CD4-positive, alpha-beta T cell treated with Interleukin-17A for 1 hour (primary cell): ENCODE measurements around the gene STARD5.
"Not testable (repeated sequence)": the region's sequence is repeated elsewhere in the genome, so short reads cannot be mapped to it uniquely, and the experiment has no call there.

ENCODE experiments used
- DNase-seq: peaks from one replicate; pipeline ENCODE4 v3.0.0-alpha.2; 2020

STARD5 gene, protein sequence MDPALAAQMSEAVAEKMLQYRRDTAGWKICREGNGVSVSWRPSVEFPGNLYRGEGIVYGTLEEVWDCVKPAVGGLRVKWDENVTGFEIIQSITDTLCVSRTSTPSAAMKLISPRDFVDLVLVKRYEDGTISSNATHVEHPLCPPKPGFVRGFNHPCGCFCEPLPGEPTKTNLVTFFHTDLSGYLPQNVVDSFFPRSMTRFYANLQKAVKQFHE

DNA sequence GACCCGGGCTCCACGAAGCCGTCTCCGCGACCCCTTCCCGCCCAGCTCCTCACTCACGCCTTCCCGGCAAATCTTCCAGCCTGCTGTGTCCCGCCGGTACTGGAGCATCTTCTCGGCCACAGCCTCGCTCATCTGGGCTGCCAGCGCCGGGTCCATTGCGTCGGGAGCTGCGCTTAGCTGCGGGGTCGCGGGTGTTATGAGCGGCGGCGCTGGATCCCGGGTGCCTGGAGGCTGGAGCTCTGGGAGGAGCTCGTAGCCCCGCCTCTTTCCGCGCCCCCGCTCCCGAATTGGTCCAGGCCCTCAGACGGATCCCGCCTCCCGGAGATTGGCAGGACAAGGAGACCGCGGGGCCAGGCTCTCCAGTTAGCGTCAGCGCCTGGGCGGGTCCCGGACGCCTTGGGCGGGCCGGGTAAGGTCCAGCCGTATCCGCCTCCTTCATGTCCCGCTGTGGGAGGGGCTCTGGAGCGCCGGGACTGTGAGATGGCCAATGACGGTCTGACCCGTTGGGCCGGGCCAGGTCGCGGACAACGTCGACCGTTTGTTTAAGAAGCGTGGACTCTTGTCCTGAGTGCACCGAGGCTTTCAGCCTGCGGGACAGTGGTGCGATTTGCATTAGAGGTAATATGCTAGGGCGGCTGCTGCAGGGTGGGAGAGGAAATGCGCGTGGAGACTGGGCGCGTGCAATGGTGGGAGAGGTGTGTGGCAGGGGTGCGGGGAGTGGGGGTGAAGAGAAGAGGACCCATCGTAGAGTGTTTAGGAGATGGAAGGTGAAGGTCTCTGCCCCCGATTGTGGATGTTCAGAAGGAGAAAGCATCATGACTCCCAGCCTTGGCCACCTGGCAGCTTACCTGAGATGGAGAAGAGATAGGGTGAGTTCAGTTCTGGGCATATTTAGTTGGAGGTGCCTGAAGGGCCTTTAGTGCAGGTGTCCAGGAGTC is at the start of gene STARD5:
TSS of gene STARD5 (minus strand) at position 198 of the 938 bp plus-strand sequence. CDS start at position 156, 42 bp downstream.
- peak; percentile 94 for DNase-seq

DNA sequence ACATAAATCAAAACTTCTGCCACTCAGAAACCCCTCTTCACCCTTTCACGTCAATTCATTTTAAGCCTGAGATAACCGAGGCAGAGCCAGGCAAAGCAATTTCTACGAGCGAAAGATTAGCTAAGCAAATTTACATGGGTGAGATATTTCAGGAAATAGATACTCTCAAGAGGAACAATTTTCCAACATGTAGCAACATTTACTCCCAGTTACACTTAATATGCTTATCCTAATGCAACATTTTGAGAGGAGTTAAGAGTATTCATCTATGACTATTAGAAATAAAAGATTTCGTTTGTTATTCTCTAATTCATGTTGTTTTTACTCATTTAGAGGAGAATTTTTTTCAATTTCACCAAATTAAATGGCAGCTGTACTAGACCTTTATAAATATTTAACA is 49.2 kb upstream of the STARD5 start:
- no peak for DNase-seq

DNA sequence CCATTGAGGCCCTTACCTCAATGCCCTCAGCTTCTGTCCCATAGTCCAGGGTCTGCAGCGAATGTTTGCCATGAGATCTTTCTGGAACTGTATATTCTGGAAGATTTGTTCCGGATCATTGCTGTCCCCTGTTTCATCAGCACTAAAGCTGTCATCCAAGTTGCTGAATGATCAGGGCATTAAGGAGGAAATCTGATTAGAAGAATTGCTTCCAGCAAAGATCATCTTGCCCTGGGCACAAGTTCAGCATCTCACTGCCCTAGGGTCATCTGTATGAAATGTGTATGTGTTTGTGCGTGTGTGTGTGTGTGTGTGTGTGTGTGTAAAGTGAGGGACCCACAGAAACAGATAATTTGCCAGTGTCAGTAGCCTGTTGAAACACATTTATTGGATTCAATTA is 48.6 kb upstream of the STARD5 start:
- no peak for DNase-seq

DNA sequence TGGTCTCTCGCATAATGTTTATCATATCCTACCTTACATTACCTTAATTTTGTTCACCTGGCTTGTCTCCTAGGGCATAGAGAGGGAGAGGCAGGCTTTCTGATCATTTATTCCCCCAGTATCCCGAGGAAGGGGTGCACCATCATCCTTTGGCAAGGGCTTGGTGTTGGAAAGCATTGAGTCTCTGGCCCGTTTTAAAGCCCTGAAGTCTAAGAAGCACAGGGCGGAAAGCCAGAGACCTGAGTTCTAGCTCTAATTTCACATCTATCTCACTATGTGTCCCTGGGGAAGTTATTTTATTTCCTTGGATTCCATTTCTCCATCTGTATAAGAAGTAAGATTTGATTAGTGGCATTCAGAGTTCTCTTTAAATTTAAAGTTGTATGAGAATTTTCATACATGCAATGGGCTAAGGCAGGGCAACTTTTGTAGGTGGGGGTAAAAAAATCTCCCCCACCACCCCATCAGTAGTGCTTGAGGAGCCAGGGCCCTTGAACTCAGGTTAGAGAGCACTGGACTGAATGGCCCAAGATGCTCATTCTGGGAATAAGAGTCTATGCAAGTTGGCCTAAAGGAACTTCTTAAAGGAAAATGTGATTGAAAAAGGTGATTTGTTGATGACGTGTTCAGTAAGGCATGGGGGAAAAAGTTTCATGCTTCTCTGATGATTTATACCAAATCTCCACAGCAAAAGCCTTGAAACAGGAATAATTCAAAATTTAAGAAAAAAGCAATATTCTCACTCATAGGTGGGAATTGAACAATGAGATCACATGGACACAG is 40.0 kb upstream of the STARD5 start:
- DNase-seq = no peak

DNA sequence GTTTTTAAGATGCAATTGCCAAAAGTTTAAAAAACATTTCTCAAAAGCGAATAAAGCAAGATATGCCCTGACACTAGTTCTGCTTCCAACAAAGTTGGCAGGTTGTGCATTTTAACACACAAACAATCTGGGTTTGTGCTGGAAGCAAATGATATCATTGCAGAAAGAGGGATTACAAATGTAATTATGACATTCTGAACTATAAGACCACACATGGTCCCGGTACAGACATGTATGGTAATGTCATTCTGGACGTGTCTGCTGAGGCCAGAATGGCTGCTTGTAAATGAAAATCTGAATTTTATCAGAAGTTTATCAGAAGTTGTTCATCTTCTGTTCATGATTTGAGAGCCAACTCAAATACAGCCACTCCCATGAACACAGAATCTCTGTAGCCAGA is 39.3 kb upstream of the STARD5 start:
- no peak for DNase-seq

DNA sequence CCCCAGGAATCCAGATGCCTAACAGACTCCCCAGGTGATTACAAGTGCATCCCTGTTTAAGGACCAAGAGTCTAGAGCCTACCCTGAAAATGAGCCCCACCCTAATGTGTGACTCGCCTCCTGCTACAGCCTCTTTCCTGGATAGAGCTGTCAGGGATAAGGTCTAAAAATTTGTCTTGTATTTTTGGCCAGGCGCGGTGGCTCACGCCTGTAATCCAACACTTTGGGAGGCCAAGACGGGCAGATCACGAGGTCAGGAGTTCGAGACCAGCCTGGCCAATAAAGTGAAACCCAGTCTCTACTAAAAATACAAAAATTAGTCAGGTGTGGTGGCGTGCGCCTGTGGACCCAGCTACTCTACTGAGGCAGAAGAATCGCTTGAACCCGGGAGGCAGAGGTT is 38.8 kb upstream of the STARD5 start:
- no peak for DNase-seq

DNA sequence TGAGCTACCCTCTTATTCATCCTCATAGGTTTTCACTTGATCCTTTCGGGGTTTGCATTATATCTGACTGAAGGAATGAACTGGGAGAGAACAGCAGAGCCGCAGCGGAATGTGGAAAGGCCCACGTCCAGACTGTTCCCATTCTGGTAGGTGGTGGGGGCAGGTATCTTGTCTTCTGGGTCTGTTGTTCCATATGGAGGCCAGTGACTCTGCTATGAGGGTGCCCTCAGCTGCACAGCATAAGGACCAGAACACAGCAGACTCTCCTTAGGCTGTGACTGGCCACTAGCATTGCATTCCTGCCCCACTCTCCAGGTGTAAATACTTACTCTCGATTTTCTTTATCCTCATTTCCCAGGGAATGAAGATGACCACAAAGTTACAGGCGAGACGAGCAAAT is 38.0 kb upstream of the STARD5 start:
- no peak for DNase-seq

DNA sequence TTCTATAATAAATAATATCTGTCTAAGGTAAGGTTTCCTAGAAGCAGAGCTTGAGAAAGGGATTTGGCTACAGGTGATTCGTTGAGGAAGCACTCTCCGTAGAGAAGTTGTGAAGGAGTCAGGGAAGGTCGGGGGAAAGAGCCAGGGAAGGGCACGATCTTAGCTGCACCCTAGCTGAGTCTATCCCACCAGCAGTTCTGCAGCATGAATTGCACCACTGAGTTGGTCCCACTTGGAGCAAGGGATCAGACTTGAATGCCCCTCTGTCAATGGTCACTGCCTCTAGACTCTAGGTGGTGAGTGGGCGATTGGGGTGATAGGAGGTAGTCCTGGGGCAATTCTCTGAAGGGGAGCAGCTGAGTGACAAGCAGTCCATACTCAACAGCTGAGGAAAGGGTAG is 36.5 kb upstream of the STARD5 start:
- no peak for DNase-seq

DNA sequence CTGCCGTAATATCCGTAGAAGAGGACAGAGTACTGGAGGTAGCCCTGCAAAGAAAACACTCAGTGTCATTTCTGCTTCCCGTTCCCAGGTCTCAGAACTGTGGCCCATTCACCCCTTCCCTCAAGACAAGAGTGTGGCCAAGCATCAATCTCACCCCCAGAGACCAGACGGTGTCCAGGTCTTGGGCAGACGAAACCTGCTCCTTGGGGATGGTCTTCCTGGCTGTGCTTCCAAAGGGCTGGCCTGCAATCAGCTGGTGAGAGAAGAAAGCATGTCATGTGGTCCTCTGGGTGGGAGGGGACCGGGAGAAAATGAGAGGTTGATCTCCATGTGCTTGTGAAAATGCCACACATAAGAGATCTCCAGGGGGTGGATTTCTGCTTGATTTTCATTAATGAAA is 34.3 kb upstream of the STARD5 start:
- DNase-seq = no peak

DNA sequence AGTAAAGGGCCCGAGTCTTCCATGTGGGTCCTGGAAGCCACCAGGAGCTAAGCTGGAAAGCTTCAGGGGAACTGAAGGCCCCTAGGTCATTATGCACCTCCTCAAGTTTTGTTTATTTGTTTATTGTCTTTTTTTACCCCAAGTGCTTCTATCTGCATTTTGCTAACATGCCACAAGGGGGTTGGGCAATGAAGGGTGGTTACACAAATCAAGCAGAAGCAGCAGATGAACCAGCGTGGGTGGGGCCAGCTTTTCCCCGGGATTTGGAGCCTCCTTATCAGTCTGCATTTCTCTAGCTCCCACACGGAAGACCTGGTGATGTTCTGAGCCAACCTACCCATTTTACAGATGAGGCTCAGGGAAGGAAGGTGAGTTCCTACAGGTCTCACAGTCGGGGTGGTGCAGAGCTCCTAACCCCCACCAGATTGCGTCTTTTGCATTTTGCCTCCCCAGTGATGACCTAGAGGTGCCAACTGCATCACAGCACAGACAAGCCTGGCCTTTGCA is 33.3 kb upstream of the STARD5 start:
- no peak for DNase-seq

DNA sequence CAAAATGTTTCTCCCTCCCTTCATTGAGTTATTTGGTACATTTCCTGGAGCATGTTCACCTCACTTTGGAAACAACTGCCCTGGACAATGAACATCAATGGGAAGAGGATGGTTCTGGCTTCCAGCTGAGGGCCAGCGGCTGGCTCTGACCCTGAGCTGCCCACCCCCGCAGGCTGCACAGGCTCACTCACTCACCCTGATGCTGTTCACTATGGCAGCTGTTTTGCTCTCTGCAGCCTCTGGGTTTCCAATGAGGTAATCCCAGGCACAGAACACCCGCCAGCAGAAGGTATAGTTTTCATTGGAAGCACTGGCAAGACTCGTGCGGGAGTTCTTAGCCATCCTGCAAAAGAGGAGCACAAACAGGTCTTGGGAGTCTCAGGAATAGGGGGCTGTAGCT is 32.3 kb upstream of the STARD5 start:
- DNase-seq = no peak

DNA sequence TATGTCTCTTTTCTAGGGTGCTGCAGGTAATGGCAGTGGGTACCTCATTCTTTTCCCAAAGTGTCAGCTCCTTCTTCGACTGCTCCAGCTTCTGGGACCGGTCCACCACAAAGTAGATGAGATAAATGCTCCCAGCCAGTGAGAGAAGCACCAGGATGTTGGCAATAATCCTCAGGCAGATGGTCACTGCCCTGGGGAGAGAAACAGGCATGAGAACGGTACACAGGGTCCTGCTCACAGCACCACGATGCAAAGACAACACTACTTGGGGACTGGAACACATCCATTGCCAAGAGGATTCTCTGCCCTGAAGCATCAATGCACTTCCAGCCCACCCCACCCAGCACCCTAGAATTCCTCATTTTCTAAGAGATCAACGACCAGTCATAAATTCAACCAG is 27.7 kb upstream of the STARD5 start:
- no peak for DNase-seq

DNA sequence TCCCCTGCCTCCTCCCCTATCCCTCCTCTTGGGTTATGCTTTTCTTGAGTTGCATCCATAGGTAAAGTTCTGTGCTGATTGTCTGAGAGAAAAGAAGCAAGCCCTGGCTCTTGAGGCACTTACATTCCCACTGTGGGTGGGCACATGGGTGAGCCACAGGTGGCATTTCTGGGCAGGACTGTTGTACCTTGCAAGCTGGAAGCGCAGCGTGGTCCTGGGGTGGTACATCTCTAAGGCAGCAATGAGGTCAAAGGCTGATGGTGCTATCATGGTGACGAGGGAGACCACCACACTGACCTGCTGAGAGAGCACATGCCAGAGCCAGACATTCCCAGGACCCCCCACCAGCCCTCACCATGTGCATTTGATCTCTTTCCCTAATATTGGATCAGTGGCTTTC is 25.3 kb upstream of the STARD5 start:
- DNase-seq = no peak

DNA sequence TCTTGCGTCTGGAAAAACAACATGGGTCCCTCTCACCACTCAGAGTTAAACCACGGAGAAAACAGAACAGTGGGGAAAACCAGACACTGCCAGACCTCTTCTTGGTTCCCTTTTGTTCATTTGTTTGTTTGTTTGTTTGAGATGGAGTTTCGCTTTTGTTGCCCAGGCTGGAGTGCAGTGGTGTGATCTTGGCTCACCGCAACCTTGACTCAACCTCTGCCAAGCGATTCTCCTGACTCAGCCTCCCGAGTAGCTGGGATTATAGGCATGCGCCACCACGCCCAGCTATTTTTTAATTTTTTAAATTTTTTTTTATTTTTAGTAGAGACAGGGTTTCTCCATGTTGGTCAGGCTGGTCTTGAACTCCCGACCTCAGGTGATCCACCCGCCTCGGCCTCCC is 24.8 kb upstream of the STARD5 start:
- DNase-seq = not testable (repeated sequence)

DNA sequence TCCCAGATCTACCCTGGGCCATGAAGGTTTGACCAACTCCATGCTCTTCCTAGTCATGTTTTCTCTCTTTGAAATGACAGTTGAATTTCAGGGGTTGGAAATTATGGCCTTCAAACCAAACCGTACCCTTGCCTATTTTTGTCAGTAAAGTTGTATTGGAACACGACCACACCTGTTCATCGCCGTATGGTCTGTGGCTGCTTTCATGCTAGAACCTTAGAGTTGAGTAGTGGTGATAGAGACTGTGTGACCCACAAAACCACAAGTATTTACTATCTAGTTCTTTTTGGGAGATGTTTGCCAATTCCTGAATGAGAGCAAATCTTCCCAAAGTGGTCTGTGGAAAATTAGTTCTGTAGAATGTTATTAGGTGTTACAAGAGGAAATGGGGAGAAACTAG is 24.0 kb upstream of the STARD5 start:
- DNase-seq = no peak

DNA sequence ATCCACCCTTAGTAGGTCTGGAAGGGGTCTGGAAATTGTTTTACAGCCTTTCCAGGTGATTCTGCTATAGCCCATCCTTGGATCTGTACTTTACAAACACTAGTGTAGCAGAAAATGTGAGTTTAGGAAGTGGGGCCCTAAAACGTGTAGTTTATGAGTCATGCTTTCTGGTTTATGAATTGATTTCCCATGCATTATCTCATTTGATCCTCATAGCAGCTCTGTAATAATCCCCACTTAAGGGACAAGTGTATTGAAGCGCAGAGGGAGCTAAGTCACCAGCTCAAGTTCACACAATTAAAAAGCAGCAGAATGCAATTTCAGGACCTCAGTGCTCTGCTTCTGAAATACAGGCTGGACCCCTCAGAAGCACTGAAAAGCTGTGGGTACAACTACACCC is 22.7 kb upstream of the STARD5 start:
- no peak for DNase-seq

DNA sequence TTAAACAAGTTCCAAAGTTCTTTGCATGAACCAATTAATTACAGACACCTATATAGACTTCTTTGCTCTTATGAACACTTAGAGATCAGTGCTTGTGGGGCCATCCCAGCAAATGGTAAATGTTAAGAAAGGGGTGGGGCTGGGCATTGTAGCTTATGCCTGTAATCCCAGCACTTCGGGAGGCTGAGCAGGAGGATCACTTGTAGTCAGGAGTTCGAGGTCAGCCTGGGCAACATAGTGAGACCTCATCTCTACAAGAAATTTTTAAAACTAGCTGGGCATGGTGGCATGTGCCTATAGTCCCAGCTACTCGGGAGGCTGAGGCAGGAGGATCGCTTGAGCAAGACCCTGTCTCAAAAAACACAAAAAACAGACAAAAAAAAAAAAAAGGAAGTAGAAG is 19.4 kb upstream of the STARD5 start:
- no peak for DNase-seq

DNA sequence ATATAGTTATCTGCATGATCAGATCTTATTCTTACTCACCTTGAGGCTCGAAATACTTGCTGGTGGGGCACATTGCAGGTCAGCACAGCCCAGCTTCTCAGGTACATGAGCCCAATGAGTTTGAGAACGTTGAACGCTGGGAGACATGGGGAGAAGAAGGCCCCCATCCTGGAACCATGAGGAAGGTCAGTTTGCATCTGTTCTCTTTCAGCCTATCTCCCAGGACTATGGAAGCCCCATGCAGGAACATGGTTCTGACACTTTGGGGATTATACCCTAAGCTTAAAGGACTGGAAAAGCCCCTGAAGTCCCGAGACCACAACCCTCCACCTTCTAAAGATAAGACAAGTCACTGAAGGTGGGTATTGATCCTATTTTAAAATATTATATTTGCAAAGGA is 17.4 kb upstream of the STARD5 start:
- no peak for DNase-seq

DNA sequence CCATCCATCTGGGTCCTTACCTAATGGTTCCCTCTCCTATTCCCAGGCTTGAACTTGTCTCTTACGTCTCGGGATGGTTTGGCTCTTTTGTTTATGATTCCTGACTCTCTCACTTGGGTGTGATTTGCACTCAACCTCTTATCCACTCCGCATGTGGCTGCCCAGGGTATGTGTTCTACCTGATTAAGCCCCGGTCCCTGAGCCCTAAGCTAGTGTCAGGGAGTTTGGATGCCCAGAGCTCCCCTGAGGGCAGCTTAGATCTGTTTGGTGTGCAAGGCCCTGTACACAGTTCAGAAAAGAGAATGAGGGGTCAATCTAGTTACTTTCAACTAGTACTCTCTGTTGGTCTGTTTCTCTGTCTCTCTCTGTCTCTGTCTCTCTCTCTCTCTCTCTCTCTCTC is 15.9 kb upstream of the STARD5 start:
- DNase-seq = no peak

DNA sequence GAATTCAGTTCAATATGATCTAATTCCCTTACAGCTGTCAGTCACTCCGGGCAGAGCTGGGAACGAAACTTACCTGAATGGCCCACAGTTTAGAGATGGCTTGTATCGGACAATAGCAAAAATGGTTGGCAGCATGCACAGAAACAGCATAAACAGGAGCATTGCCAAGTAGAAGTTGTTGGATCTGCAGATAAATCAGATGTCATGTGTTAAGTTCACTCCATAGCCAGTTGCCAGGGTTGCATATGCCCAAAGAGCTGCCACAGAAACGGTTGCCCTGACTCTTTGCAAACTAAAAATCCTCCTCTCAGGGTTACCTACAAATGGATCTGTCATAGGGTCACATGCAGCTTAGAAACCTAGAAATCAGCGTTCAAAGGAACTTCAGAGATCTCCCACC is 15.4 kb upstream of the STARD5 start:
- DNase-seq = no peak

DNA sequence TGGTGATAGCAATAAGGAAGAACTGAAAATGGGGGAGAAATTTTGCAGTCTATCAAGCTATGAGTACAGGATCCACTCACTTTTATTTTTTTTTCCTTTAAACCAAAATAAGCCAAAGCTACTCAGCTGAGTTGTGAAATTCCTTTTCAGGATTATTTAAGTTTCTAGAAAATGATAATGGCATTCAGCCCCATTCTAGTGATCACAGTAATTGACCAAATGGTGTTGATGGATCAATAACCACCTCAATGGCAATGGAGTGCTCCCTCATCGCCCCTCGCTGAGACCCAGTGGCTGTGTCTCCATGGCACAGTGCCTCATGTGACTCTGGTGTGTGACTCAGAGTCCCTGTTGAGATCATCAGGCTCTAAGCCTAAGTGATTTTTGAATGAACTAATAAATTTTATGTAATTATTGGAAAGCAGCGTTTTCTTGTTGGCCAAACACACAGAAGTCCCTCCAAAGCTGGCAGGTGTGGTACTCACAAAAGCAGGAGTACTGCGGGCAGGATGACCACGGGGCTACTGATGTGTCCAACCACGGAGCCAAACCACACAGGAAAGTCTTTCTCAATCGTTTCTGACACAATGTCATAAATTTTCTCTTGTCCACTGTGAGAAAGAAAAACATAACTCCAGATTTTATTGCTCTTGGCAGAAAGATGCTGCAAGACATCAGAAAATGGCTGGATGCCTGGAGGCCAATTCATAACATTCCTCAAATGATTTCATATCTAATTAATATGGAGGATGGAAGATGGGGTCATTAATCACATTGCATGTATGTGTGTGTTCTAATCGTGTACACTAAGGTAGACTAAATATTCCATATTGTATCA is 14.4 kb upstream of the STARD5 start:
- DNase-seq = no peak

DNA sequence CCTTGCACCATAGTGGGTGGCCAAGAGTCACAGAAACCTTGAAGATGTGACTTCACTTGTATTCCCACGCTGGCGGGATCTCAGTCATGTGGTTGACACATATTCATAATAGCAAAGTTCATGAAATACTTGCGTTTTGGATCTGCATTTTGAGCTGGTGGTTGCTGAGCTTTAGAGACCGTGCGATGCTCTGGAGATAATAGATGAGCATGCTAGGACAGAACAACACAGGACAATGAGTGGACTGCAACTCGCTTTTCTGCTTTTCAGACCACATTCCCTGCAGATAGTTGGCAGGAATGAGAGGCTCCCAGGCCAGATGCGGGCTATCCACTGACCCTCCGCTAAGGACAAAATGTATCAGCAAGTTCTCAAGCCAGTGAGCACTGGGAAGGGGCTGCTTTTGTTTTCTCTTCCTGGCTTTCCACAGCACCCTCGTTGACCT is 13.8 kb upstream of the STARD5 start:
- DNase-seq = no peak

DNA sequence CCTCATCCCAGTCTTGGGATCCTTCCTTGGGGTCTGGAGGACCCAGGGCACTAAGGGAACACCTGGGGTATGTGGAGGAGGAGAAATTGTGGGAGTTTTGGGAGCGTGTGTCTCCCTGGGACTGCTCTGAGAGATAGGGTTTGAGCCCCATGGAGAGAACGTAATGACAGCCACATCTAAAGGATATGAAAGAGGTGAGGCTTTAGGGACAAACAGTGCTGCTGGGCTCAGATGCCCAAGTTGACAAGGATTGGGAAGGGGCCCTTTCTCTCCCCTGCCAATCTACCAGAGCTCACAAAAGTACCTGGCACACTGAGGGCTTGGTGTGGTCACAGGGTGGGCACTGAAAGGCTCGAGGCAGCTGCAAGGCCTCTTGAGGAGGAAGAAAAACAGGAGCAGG is 13.3 kb upstream of the STARD5 start:
- DNase-seq = no peak
